Gastrocnemius medialis (tissue), 4 donors: ENCODE results near the gene GCH1.

Source experiments
- CTCF ChIP-seq, 5 experiments: fragments of 450-650 bp in 3 of 5; fragments of 200-600 bp in 2 of 5; sonication (generic) in 2 of 5; IDR thresholded peaks in 4 of 5; conservative IDR thresholded peaks in 1 of 5; 1 replicate in 4 of 5; 2 replicates in 1 of 5; pipeline ENCODE4 v1.5.1; 2016 to 2019; ENCODE audit warnings: antibody characterized with exemption in 5 of 5, mild to moderate bottlenecking in 3 of 5, moderate library complexity in 3 of 5
- POLR2A ChIP-seq, 2 donors: fragments of 450-650 bp; IDR thresholded peaks; one replicate each; pipeline ENCODE4 v1.6.1; 2017; ENCODE audit warnings: antibody characterized with exemption in 2 of 2, mild to moderate bottlenecking in 2 of 2, moderate library complexity in 2 of 2

GRCh38 chr14:54857830-54858269, 44.8 kb downstream of the GCH1 start:
- TF ChIP-seq POLR2A (IDR thresholded peaks at IDR 0.05) (no peak), CTCF (IDR thresholded peaks at IDR 0.05 in 4 of 5, conservative IDR thresholded peaks at IDR 0.05 in 1 of 5) (no peak)
